ENCODE results near the gene ACOX3.
"Not testable (repeated sequence)": the region's sequence is repeated elsewhere in the genome, so short reads cannot be mapped to it uniquely, and the experiment has no call there.

ACOX3 gene

DNA sequence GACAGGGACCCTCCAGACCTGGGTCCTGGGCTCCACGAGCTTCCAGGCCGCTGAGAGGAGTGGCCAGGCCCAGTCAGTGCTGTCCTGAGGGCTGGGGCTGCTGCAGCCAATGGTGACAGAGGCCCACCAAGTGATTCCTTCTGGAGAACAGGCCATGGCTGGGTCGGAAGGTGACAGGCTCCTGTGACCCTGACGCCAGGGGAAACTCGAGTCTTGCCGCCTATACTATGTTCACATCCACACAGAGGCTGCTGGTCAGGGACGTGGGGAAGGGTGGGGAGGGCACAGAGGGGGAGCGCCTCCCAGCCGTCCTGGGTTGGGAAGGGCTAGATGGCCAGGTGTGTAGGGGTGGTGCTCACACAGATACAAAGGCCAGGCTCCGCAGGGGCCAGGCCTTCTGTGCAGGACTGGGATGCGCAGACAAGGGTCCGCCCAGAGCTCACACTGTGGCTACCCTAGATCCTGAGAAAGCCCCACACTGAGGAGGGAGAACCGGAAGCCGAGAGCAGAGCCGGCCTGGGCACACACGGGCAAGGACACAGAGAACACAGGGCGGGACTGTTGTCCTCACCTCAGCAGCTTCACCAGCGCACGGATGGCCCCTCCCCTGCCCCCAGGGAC, 89.6 kb downstream of the ACOX3 start:
- no peak for DNase-seq (ENCODE audit: low read depth)

DNA sequence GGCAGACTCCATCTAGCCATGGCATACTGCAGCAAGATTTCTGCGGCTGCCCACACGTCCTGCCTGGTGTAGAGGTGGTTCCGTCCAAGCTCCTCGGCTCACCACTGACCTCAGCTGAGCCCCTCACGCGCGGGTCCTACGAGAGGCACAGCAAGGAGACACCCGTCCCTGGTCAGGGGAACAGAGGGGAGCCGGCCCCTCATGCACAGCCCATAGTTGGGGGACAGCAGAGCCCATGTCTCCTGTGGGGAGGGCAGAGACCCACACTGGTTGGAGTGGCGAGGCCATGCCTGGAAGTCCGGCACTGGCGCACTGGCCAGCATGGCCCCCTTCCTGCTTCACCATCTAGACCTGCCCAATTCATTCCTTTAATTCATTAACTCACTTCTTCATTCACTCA, 90.2 kb downstream of the ACOX3 start:
- no peak for DNase-seq (ENCODE audit: low read depth)

DNA sequence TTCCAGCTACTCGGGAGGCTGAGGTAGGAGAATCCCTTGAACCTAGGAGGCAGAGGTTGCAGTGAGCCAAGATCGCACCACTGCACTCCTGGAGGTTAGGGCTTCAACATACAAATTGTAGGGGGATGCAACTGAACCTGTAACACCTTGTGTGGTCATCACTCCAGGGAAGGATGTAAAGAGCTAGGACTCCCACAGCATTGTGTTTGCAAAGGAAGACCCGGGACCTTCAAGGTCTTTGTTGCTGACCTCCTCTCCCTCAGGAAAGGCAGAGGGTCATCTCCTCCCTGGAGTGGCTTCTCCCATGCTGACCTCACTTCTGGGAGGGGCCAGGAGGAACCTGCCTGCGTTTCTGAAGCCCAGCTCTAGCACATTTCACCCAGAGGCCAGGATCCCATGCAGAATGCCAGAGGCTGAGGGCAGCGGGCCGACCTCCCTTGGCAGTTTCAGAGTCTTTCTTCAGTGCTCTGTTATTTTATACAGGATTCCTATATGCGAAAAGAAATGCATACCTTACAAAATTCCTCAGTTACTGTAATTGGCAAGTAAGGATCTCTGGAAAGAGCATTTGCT, 90.8 kb downstream of the ACOX3 start:
- no peak for DNase-seq (ENCODE audit: low read depth)

DNA sequence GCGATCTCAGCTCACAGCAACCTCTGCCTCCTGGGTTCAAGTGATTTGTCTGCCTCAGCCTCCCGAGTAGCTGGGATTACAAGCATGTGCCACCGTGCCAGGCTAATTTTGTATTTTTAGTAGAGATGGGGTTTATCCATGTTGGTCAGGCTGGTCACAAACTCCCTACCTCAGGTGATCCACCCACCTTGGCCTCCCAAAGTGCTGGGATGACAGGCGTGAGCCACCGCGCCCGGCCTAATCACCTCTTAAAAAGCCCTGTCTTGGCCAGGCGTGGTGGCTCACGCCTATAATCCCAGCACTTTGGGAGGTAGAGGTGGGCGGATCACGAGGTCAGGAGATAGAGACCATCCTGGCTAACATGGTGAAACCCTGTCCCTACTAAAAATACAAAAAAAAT, 91.3 kb downstream of the ACOX3 start:
- not testable (repeated sequence) for DNase-seq (ENCODE audit: low read depth)

DNA sequence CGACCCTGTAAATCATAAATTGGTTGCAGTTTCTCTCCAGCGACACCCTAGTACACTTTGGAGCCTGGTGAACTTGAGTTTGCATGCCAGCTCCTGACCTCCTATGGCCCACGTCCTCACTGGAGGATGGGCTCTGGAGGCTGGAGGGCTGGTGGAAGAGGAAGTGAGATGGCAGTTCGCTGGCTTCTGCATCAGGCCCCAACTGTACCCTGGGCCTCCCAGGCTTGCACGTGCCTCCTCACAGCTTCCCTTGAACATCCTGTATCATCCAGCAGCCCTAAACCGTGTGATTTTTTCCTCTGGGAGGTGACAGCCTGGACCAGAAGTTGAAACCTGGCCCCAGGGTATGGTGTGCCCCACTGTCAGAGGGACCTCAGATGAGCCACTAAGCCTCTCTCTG, 92.5 kb downstream of the ACOX3 start:
- no peak for DNase-seq (ENCODE audit: low read depth)

DNA sequence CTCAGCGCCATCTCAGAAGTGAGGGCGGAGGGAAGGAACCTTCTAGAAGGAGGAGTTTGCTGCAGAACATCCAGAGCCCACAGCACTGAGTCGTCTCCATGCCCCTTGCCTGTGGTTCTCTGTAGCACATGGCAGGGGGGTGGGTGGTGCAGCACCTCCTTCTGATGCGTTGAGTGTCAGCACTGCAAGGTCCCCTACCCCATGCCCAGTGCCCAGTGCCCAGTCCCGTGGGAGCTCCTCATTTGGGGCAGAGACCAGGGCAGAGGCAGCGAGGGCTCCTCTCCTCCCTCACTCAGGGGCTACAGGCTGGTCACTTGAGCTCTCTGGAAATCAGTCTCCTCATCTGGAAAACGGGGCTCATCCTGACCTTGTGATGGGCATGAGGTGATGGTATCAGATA, 92.9 kb downstream of the ACOX3 start:
- no peak for DNase-seq (ENCODE audit: low read depth)

DNA sequence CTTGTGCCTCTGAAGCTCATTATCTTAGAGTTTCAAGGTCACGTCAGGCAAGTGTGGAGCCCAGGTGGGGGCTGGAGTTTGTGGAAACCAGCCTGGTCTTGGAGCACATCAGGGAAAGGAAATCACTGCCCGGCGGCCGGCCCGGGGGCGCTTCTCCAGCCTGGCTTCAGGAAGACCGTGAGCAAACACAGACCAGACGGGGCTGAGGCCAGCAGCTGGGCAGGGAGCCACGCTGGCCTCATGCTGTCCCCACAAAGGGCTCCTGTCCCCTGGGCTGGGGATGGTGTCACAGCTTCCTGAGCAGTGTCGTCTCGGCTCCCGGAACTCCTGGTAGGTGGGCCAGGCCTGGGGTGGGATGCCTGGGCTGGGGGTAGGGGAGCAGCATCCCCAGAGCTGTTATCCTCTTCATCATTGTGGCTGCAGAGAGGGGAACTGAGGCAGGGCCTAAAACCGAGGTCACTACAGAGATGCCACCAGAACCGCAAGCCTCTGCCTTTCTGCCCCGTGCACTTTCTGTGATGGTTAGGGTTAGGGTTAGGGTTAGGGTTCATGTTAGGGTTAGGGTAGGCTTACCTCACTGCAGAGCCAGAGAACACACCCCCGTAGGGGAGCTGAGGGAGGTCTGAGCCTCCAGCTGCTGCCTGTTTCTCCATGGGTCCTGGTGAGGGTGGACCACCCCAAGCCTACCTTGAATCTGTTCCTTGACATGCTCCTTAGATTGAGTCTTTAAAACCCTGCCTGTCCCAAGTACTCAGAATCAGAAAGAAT, 93.5 kb downstream of the ACOX3 start:
- DNase-seq (ENCODE audit: low read depth): no peak

DNA sequence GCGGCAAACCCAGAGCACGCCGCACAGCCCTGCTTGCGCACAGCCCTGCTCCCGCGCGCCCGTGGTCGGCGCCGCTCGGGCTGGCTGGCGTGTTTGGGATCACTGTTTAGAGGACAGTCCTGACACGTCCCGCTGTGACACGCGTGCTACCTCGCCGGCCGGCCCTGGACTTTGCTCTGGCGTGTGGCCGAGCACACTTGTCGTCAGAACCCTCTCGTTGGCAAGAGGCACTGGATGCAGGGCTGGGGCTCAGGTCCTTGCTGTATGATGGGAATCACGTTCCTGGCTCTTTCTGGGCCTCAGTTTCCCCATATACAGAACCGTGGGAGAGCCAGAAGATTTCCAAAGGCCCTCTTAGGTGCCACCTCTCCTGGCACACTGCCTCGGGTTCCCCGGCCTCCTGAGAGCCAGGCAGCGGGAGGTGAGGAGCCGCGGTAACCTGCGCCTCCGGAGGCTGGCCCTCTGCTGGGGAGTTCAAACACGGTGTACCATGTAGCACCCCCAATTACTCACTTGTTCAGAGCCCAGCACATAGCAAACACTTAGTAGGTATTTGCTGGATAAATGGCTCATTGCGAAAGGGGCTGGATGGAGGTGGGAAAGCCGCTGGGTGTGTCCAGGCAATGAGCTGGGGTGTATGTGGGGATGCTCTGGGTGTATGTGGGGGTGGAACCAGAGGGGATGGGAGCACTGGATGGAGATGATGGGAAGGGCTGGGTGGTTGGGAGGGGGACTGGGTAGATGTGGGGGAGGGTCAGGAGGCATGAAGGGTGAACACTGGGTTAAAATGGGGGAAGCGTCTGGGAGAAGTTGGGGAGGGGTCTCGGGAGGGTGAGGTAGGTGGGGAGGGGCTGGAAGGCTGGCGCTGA, 94.3 kb downstream of the ACOX3 start:
- no peak for DNase-seq (ENCODE audit: low read depth)

DNA sequence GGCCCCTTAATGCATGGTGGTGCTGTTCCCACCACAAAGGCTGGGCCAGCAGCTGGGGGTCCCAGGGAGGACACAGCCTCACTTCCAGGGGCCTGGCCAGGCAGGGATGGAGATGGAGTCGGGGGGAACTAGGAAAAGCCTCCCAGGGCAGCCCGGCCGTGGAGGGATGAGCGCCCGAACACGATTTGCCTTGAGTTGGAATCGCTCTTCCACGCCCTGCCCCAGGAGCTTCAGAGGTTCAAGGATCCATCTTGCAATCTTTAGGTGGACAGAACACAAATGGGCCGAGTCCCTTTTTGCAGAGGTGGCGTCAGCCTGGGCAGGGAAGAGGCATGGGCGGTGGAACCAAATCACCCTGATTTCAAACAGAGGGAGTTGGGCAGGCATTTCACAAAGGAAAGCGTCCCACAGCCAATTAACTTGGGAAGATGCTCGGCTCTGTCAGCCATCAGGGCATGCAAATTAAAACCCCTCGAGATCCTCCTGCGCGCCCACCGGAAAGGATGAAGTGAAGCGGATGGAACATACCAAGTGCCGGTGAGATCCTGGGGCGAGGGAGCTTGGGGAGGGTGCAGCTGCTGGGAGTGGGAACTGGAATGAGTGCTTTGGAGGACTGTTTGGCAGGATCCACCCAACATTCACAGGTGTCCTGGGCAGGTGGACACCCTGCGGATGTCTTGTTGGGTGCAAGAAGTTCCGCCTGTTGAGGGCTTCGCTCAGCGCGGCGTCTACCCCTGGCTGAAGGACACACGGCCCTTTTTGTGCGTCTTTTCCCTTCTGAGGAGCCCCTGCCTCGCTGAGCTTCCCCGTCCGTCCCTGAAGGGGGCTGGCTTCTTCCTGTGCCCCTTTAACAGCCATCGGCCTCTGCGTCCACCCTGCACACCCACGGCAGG, 95.2 kb downstream of the ACOX3 start:
- DNase-seq (ENCODE audit: low read depth): no peak

DNA sequence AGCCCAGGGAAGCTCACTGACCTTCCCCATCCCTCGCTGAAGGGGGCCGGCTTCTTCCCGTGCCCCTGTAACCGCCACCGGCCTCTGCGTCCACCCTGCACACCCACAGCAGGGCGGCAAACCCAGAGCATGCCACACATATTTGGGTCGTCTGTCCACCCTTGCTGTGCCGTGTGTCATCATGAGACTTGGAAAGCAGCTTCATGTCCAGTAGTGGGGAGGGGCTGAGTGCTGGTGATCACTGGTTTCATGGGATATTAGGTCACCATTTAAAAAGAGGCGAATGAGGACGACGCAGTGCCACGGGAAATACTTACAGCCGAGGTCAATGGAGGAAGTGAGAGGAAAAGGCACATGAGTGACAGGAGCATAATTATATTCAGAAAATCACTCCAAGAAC, 96.1 kb downstream of the ACOX3 start:
- no peak for DNase-seq (ENCODE audit: low read depth)

DNA sequence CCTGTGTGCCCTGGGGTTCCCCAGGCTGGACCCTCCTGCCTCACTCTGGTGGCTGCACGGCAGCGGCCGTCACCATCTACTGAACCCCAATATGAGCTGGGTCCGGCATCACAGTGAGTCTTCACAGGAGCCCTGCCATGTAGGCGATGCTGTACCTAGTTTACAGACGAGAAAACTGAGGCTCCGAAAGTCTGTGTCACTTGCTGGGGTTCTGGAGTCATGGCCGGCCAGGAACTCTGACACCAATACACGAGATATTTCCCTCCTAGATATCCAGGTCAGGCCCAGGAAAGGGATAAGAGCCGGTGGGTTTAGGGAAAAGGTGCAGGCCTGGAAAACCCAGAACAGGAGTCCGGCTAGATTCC, 96.6 kb downstream of the ACOX3 start:
- DNase-seq (ENCODE audit: low read depth): no peak

DNA sequence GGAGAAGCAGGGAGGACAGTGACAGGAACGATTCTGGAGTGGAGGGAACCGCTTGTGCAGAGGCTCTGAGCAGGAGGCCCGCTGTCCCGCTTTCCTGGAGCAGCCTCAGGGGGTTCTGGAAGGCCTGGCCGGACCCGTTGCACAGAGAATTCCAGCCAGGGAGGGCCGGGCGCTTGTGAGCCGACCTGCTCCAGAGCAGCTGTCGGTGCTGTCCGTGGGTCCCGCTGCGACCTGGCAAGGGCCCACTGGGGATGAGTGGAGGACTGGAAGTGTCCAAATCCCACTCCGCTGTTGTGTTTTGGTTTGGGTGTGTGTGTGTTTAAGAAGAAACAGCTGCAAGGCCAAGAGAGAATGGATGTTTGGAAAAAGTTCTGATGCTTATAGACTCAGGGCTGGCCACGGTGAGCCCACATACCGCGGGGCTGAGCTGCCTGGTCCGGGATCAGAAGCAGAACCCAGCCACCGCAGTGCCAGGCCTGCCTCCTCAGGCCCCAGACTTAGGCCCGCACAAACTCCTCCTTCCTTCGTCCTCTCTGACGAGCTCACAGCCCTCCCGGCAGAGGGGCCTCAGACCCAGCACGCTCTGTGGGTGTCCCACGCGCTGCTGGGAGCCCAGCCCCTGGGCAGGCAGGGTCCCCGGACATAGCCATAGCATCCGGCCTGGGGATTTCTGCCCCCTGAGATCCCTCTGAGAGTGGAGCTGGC, 97.1 kb downstream of the ACOX3 start:
- no peak for DNase-seq (ENCODE audit: low read depth)

DNA sequence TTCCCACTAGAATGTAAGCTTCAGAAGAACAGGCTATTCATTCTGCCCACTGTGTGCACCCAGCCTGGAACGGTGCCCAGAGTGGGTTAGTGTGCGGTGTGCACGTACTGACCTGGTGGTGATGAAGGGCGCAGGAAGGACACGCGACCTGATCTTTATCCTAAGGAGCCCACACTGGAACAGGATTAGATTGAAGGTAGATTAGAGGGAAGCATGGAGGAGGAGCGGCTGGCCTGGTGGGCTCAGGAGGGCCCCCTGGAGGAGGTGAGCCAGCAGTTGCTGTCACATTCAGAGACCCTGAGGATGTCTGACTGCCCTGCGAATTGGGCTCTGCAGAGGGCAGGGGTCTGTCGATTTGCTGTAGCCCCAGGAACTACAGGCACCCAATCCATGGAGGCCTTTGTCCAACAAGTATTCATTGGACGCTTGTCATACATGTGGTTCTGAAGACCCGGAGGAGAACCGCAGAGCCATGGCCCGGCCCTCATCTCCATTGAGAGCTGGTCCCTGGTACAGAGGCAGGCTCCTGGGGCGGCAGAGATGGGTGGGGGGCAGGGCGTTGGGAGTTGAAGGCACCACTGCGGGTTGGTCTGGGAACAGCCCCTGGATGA, 97.8 kb downstream of the ACOX3 start:
- DNase-seq (ENCODE audit: low read depth): no peak

DNA sequence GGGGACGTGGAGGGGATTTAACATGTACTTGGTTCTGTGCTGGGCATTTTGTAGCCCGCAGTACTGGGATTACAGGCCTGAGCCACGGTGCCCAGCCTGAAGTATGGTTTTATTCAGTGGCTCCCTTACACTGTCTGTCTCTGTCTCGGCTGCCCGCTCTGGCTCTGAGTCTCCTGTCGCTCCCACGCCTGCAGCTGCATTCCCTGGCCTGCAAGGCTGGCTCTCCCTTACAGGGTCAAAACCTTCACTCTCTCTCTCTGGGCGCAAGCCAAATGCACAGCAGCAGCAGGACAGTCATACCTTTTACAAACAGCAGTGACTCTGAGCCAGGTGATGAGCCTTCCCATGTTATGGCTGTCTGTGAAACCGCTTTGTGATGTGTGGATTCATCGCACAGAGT, 98.8 kb downstream of the ACOX3 start:
- no peak for DNase-seq (ENCODE audit: low read depth)

DNA sequence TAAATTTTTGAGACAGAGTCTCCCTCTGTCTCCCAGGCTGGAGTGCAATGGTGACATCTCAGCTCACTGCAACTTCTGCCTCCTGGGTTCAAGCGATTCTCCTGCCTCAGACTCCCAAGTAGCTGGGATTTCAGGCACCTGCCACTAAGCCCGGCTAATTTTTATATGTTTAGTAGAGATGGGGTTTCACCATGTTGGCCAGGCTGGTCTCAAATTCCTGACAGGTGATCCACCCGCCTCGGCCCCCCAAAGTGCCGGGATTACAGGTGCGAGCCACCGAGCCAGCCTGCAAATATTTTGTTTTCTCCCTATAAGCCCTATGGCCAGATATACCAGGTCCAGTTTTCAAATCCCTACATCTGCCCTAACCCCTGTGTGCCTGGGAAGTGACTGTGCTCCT, 99.2 kb downstream of the ACOX3 start:
- DNase-seq (ENCODE audit: low read depth): not testable (repeated sequence)

DNA sequence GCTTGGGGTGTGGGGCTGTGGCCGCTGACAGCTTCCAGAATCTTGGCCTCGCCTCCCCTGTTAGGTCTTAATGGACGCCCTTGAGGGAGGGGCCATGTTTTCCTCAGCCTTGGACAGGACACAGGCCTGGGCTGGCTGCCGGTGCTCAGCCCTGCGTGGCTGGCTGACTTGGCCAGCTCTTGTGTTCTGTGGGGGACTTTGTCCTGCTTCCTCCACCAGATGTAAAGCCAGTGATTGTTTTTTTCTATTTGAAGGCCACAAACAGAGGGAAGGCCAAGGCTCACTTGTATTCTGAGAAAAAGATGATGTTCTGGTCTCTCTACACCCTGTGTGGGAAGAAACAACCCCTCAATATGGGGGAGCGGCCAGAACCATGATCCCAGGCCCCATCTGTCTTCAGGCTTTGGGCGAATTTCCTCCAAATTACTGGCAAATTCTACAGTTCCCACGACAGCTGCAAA, 99.7 kb downstream of the ACOX3 start:
- DNase-seq (ENCODE audit: low read depth): no peak

DNA sequence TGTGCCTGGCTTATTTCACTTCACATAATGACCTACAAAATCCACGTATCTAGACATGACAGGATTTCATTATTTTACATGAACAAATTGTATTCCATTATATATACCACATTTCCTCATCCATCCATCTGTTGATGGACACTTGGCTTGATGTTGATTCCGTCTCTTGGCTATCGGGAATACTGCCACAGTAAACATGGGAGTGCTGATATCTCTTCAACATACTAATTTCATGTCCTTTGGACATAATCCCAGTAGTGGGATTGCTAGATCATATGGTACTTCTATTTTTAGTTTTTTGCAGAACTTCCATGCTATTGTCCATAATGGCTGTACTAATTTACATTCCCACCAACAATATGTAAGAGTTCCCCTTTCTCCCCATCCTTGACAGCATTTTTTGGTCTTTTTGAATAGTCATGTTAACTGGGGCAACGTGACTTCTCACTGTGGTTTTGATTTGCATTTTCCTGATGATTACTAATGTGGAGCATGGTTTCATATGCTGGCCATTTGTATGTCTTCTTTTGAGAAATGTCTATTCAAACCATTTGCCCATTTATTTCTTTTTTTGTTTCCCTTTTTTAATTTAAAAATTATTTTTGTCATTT, 102.1 kb downstream of the ACOX3 start:
- DNase-seq (ENCODE audit: low read depth): no peak

DNA sequence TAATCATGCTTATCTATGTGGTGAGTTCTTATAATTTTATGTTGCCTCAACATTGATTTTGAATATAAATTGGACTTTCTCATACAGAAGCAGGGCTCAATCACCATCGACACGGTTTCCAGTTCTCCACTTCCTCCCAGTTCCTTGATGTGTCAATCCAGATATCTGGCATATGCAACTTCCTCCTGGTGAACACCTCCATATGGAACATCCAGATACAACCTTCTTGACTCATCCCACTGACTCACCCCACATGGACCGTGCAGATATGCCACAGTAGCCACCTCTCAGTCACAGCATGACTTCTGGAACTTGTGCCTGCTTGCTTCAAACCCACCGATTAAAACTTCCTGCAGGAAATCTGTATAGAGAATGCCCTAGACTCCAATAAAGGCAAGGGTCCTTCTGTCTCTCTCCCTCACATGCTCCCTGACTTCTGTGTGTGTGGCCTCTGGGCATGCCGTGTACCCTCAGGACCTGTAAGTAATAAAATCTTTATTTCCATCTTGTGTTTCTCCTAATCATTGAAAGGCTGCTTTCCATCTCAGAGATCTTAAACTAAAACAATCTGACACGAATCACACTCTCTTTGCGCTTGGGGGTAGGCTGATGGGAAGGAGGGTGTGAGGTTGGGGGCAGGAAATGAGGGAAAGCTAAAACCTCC, 104.0 kb downstream of the ACOX3 start:
- DNase-seq (ENCODE audit: low read depth): no peak

DNA sequence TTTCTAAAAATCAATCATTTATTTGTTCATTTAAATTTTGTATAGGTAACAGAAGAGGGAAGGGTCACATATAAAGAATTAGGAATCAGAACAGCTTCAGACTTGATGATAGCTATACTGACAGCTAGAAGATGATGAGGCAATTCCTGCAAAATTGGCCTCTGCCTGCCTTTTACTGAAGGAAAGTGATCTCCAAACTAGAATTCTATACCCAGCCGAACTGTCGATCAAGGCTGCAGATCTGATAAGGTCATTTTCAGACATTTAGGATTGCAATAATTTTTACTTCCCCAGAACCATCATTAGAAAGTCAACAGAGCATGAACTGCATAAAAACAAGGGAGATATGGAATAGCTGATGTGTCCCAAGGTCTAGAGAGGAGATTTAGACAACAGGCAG, 104.7 kb downstream of the ACOX3 start:
- DNase-seq (ENCODE audit: low read depth): no peak

Measured in stimulated activated CD8-positive, alpha-beta memory T cell treated with anti-CD3 and anti-CD28 coated beads, Interleukin-4, amount 100 ng/mL, for 24 hours (primary cell).